ENCODE results near the gene SRP68. TPM values are rescaled to one million over a fixed set of nuclear protein-coding genes. Genes with fewer than 3 reads are reported as not detected.

SRP68 gene
- total and polyA plus RNA-seq, 2 donors from 2014 or later: 52.7 to 68.1 TPM

DNA sequence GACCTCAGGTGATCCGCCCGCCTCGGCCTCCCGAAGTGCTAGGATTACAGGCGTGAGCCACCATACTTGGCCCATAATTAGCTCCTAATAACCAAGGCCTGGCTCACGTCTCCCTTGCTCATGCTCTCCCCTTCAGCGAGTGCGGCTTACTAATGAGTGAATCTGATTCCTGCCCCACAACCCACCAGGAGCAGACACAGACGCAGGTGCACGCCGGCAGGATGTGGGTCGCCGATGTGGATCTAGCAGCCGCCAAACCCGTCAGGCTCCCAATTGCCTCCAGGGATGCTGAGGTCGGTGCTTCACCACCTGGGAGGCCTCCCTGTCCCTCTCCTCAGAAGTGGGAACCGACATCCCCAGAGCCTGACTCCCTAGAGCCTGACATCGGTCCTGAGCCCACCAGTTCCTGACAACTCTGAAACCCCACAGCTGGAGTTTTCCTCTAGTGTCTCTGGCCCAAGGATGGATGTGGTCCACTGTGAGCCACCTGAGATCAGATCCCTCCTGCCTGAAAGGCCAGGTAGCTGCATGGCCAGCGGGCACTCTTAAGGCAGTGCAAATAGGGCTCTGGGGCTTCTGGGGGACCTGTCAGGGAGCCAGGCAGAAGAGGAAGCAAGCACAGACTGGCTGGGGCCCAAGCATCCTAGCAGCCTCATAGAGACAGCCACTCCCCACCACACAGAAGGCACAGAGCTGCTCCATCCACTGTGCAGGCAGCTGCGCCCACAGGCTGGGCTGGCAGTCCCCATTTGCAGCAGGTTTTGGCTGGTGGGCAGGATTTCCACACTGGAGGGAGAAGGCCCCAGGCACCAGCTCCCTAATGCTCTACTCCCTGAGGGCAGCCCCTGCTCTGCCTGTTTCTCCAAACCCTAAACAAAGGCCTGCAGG is 20.5 kb upstream of the SRP68 start:
- Histone ChIP-seq H3K4me3 (ENCODE audit: low read length in 3 of 3) (no peak overlapping the region), H3K27ac (ENCODE audit: low read depth in 2 of 2, low read length in 2 of 2) (no peak overlapping the region), H3K4me1 (ENCODE audit: control insufficient read depth in 2 of 3, insufficient read depth in 2 of 3, low read depth in 1 of 3, low read length in 3 of 3) (no peaks in the 10 kb centered on the region), H3K36me3 (ENCODE audit: control insufficient read depth in 2 of 3, insufficient read depth in 3 of 3, low read length in 3 of 3) (peaks cover 5 to 56% (median 33%) of the 10 kb centered on the region in 3 donors), H3K9ac (ENCODE audit: low read length in 3 of 3) (no peak overlapping the region), H3K27me3 (ENCODE audit: control insufficient read depth, insufficient read depth, low read length) (no peaks in the 10 kb centered on the region), H3K9me3 (ENCODE audit: control insufficient read depth in 2 of 3, insufficient read depth in 1 of 3, low read length in 3 of 3) (no peaks in the 10 kb centered on the region)
- TF ChIP-seq, protein P1, sequence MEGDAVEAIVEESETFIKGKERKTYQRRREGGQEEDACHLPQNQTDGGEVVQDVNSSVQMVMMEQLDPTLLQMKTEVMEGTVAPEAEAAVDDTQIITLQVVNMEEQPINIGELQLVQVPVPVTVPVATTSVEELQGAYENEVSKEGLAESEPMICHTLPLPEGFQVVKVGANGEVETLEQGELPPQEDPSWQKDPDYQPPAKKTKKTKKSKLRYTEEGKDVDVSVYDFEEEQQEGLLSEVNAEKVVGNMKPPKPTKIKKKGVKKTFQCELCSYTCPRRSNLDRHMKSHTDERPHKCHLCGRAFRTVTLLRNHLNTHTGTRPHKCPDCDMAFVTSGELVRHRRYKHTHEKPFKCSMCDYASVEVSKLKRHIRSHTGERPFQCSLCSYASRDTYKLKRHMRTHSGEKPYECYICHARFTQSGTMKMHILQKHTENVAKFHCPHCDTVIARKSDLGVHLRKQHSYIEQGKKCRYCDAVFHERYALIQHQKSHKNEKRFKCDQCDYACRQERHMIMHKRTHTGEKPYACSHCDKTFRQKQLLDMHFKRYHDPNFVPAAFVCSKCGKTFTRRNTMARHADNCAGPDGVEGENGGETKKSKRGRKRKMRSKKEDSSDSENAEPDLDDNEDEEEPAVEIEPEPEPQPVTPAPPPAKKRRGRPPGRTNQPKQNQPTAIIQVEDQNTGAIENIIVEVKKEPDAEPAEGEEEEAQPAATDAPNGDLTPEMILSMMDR (IDR thresholded peaks at IDR 0.05; ENCODE audit: borderline replicate concordance, extremely low read depth, insufficient read depth): no peak
- no peak for FAIRE-seq
- intact Hi-C loops (cut with DNase I): no loop called here
- DNase-seq: no peak

GRCh38 chr17:76091526-76092286 is 19.4 kb upstream of the SRP68 start:
- DNase-seq: no peak
- intact Hi-C loops (cut with DNase I): no loop called here
- no peaks in the 10 kb centered on the region for H3K4me1 ChIP-seq (ENCODE audit: control insufficient read depth in 2 of 3, insufficient read depth in 2 of 3, low read depth in 1 of 3, low read length in 3 of 3)
- no peak overlapping the region for H3K4me3 ChIP-seq (ENCODE audit: low read length in 3 of 3)
- H3K9ac ChIP-seq (ENCODE audit: low read length in 3 of 3): no peak overlapping the region
- no peak for FAIRE-seq
- H3K27me3 ChIP-seq (ENCODE audit: control insufficient read depth, insufficient read depth, low read length): no peaks in the 10 kb centered on the region
- H3K27ac ChIP-seq (ENCODE audit: low read depth in 2 of 2, low read length in 2 of 2): no peak overlapping the region
- H3K36me3 ChIP-seq (ENCODE audit: control insufficient read depth in 2 of 3, insufficient read depth in 3 of 3, low read length in 3 of 3): peaks cover 5 to 59% (median 35%) of the 10 kb centered on the region in 3 donors
- TF ChIP-seq, protein P1 (IDR thresholded peaks at IDR 0.05; ENCODE audit: borderline replicate concordance, extremely low read depth, insufficient read depth): no peak
- H3K9me3 ChIP-seq (ENCODE audit: control insufficient read depth in 2 of 3, insufficient read depth in 1 of 3, low read length in 3 of 3): no peaks in the 10 kb centered on the region

- TF ChIP-seq, protein P1 (IDR thresholded peaks at IDR 0.05; ENCODE audit: borderline replicate concordance, extremely low read depth, insufficient read depth): no peak
- intact Hi-C loops (cut with DNase I): no loop called here
- no peak for FAIRE-seq
- no peak for DNase-seq
- no peak overlapping the region for H3K4me3 ChIP-seq (ENCODE audit: low read length in 3 of 3)
- no peak overlapping the region for H3K9ac ChIP-seq (ENCODE audit: low read length in 3 of 3)
- H3K9me3 ChIP-seq (ENCODE audit: control insufficient read depth in 2 of 3, insufficient read depth in 1 of 3, low read length in 3 of 3): no peaks in the 10 kb centered on the region
- H3K27ac ChIP-seq (ENCODE audit: low read depth in 2 of 2, low read length in 2 of 2): no peak overlapping the region
- no peaks in the 10 kb centered on the region for H3K4me1 ChIP-seq (ENCODE audit: control insufficient read depth in 2 of 3, insufficient read depth in 2 of 3, low read depth in 1 of 3, low read length in 3 of 3)
- no peaks in the 10 kb centered on the region for H3K27me3 ChIP-seq (ENCODE audit: control insufficient read depth, insufficient read depth, low read length)
- H3K36me3 ChIP-seq (ENCODE audit: control insufficient read depth in 2 of 3, insufficient read depth in 3 of 3, low read length in 3 of 3): peaks cover 5 to 60% (median 31%) of the 10 kb centered on the region in 3 donors
Measured at GRCh38 chr17:76090517-76091129, 18.3 kb upstream of the SRP68 start.
